Gastrocnemius medialis (tissue), 4 donors: ENCODE data around the gene SIDT2. TPM values are rescaled to one million over a fixed set of nuclear protein-coding genes. Genes with fewer than 3 reads are reported as not detected.
"Not testable (repeated sequence)": the region's sequence is repeated elsewhere in the genome, so short reads cannot be mapped to it uniquely, and the experiment has no call there.

Source experiments
- ATAC-seq, 2 donors: fragments of 150-250 bp; one replicate each; pipeline ENCODE4 v1.9.1; 2016
- DNase-seq, 2 donors: peaks; one replicate each; pipeline ENCODE4 v3.0.0-alpha.2; 2019
- H3K27ac ChIP-seq, 4 donors: fragments of 200-600 bp; sonication (generic); 1 replicate in 1 of 4; 2 replicates in 3 of 4; pipeline ENCODE4 v1.5.1; 2016 to 2018; ENCODE audit warnings: mild to moderate bottlenecking in 2 of 4, moderate library complexity in 1 of 4
- H3K27me3 ChIP-seq, 3 donors: fragments of 200-600 bp; sonication (generic) in 2 of 3; 1 replicate in 1 of 3; 2 replicates in 2 of 3; pipeline versions ENCODE4 v1.5.1 to v1.6.0; 2016 to 2019; ENCODE audit warnings: mild to moderate bottlenecking in 1 of 3, moderate library complexity in 1 of 3
- H3K36me3 ChIP-seq, 2 donors: fragments of 200-600 bp; sonication (generic) in 1 of 2; one replicate each; pipeline ENCODE4 v1.5.1; 2017 to 2018
- H3K4me1 ChIP-seq, 2 donors: fragments of 200-600 bp; sonication (generic) in 1 of 2; one replicate each; pipeline ENCODE4 v1.5.1; 2016 to 2017; ENCODE audit warnings: mild to moderate bottlenecking in 2 of 2
- H3K4me3 ChIP-seq, 4 donors: fragments of 200-600 bp; sonication (generic) in 3 of 4; 1 replicate in 1 of 4; 2 replicates in 3 of 4; pipeline ENCODE4 v1.5.1; 2016 to 2019; ENCODE audit warnings: mild to moderate bottlenecking in 2 of 4
- H3K9me3 ChIP-seq, 3 donors: fragments of 200-600 bp; sonication (generic) in 2 of 3; 1 replicate in 1 of 3; 2 replicates in 2 of 3; pipeline ENCODE4 v1.5.1; 2016 to 2019
- POLR2A ChIP-seq, 2 donors: fragments of 450-650 bp; IDR thresholded peaks; one replicate each; pipeline ENCODE4 v1.6.1; 2017; ENCODE audit warnings: antibody characterized with exemption in 2 of 2, mild to moderate bottlenecking in 2 of 2, moderate library complexity in 2 of 2
- in situ Hi-C, 4 donors: fragments of 200-750 bp; cut with MboI; loops; one replicate each; pipeline versions ENCODE4 v1.15.0 to v1.8.0; 2017; ENCODE audit warnings: low sequenced_read_pairs in 4 of 4
- intact Hi-C: fragments of 100-400 bp; cut with DNase I; formaldehyde crosslinking; loops from one replicate; pipeline ENCODE4 v1.15.1; 2023; ENCODE audit warnings: low total_unique reads
- total RNA-seq, 4 donors: library from RNA; depleted of rRNA; stranded (reverse); fragments of >200 nt; gene quantifications; one replicate each; pipeline versions ENCODE4 v1.1.0 to v1.2.3, GENCODE V29; 2016
- TF ChIP-seq, protein P1 (sequence below), 5 experiments: fragments of 450-650 bp in 3 of 5; fragments of 200-600 bp in 2 of 5; sonication (generic) in 2 of 5; IDR thresholded peaks in 4 of 5; conservative IDR thresholded peaks in 1 of 5; 1 replicate in 4 of 5; 2 replicates in 1 of 5; pipeline ENCODE4 v1.5.1; 2016 to 2019; ENCODE audit warnings: antibody characterized with exemption in 5 of 5, mild to moderate bottlenecking in 3 of 5, moderate library complexity in 3 of 5

SIDT2 gene
- total RNA-seq, 4 donors from 2014 or later, result 14.3 to 33.9 (median 17.7) TPM

DNA sequence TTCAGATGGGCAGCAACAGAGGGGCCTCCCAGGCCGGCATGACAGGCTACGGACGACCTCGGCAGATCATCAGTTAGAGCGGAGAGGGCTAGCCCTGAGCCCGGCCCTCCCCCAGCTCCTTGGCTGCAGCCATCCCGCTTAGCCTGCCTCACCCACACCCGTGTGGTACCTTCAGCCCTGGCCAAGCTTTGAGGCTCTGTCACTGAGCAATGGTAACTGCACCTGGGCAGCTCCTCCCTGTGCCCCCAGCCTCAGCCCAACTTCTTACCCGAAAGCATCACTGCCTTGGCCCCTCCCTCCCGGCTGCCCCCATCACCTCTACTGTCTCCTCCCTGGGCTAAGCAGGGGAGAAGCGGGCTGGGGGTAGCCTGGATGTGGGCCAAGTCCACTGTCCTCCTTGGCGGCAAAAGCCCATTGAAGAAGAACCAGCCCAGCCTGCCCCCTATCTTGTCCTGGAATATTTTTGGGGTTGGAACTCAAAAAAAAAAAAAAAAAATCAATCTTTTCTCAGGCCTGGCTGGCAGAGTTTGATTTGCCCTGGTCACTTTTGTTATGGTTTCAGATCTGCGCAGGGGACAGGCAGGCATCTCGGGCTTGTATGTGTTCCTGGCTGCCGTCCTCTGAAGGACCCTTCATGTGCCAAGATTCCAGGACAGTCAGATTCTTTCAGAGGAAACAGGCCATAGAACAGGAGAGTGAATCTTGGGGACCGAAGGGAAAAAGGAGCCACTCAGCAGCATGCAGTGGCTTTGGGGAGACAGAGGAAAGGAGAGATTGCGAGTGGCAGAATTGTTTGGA is 25.9 kb downstream of the SIDT2 start:
- no peak overlapping the region for H3K4me3 ChIP-seq
- in situ Hi-C loops (no loop called here), intact Hi-C loops (no loop called here)
- peak overlapping the region; percentile 25 to 78 (median 60) for H3K27ac ChIP-seq
- DNase-seq, result no peak
- H3K27me3 ChIP-seq, result no peaks in the 10 kb centered on the region
- TF ChIP-seq, protein P1, sequence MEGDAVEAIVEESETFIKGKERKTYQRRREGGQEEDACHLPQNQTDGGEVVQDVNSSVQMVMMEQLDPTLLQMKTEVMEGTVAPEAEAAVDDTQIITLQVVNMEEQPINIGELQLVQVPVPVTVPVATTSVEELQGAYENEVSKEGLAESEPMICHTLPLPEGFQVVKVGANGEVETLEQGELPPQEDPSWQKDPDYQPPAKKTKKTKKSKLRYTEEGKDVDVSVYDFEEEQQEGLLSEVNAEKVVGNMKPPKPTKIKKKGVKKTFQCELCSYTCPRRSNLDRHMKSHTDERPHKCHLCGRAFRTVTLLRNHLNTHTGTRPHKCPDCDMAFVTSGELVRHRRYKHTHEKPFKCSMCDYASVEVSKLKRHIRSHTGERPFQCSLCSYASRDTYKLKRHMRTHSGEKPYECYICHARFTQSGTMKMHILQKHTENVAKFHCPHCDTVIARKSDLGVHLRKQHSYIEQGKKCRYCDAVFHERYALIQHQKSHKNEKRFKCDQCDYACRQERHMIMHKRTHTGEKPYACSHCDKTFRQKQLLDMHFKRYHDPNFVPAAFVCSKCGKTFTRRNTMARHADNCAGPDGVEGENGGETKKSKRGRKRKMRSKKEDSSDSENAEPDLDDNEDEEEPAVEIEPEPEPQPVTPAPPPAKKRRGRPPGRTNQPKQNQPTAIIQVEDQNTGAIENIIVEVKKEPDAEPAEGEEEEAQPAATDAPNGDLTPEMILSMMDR (IDR thresholded peaks at IDR 0.05 in 4 of 5, conservative IDR thresholded peaks at IDR 0.05 in 1 of 5), result no peak
- TF ChIP-seq POLR2A (IDR thresholded peaks at IDR 0.05), result no peak
- peaks cover 25% of the 10 kb centered on the region in 2 donors for H3K4me1 ChIP-seq
- peaks cover 0 to 16% of the 10 kb centered on the region in 2 donors for H3K36me3 ChIP-seq
- no peaks in the 10 kb centered on the region for H3K9me3 ChIP-seq
- no peak for ATAC-seq

DNA sequence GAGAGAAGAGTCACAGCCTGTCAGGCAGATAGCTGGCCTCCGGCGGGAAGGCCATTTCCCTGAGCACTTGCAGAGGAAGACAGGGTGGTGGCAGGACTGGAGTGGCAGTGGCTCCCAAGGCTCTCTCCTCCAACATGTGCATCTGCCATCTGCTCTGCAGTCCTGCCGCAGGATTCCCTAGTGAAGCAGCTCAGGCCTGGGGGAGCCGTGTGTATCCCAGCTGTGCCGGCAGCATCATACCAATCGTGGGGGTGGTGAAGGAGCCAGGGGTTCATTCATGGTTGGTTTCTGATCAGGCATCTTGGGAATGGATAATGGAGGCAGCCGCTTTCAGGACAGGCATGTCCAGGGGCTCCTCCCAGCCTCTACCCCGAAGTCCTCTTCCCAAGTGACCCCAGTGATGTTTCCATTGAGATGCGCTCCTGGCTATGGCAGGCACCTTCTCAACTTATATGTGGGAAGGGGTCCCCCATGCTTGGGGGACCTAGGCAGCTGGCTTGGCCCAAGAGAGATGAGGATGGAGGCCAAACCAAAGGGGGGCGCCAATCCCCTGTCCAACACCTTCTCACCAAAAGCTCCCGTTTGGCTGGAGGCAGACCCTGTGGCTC is 26.8 kb downstream of the SIDT2 start:
- in situ Hi-C loops, result no loop called here
- intact Hi-C loops, result no loop called here
- DNase-seq, result no peak

DNA sequence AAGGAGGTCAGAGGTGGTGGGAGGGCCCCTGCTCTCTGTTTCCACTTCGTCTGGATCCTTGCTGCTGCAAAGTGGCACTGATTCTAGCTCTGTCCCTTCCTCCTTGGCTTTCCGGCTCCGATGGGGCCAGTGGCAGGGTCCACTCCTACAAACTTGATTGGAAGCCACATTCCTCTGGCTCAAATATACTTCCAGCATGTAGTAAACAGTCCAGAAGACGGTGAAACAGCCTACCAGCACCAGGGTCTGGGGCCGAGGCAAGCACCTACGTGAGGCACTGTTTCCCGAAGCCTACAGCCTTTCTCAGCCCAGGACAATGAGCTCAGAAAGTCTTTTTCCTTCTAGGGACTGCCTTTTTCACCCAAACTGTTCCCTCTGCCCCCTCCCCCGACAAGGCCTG is 27.6 kb downstream of the SIDT2 start:
- H3K9me3 ChIP-seq, H3K4me3 ChIP-seq, H3K27me3 ChIP-seq, ATAC-seq, intact Hi-C loops, in situ Hi-C loops, H3K27ac ChIP-seq, DNase-seq: not testable (repeated sequence)
- peaks cover 0 to 16% of the 10 kb centered on the region in 2 donors for H3K36me3 ChIP-seq
- H3K4me1 ChIP-seq, result peaks cover 20 to 25% of the 10 kb centered on the region in 2 donors

More for the DNA sequence above, 26.8 kb downstream of the SIDT2 start:
- peaks cover 22 to 25% of the 10 kb centered on the region in 2 donors for H3K4me1 ChIP-seq
- TF ChIP-seq, protein P1 (IDR thresholded peaks at IDR 0.05 in 4 of 5, conservative IDR thresholded peaks at IDR 0.05 in 1 of 5), result no peak
- TF ChIP-seq POLR2A (IDR thresholded peaks at IDR 0.05), result no peak
- H3K27me3 ChIP-seq, result no peaks in the 10 kb centered on the region
- no peaks in the 10 kb centered on the region for H3K9me3 ChIP-seq
- H3K27ac ChIP-seq, result peak overlapping the region in 2 of 4 donors; percentile 15 to 77
- no peak for ATAC-seq
- peaks cover 0 to 16% of the 10 kb centered on the region in 2 donors for H3K36me3 ChIP-seq
- no peak overlapping the region for H3K4me3 ChIP-seq

DNA sequence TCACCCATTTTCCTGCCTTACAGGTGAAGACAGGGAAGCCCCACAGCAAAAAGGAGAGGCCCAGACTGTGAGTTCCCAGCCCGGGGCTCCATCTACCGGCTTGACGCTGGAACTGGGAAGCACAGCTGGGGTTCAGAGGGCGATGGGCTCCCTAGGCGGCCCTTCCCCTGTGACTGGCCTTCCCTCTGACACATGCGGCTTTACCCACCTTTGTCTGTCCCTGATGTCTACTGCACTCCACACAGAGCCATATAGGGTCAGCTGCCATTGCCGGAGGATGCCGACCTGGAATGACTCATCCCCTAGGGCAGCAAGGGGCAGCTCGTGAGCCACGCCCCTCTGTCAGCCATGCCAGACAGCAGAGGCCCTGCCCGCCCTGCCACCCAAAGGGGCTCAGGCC is 28.3 kb downstream of the SIDT2 start:
- H3K36me3 ChIP-seq, result peaks cover 0 to 16% of the 10 kb centered on the region in 2 donors

DNA sequence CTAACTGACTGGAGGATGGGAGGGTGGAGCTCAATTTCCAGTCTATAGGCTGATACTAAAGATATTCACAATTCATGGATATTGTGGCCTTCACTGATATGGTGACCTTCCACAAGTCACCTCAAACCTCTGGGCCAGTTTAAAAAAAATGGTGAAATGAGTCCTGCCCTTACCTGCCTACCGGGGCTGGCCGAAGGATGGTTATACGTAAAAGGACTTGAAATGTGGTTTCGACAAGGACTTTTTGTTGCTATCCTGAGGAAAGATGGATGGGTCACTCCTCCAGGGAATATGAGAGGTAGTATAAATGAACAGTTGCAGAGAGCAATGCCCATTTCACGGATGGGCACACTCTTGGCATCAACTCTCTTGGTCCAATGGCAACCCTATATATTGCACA is 28.9 kb downstream of the SIDT2 start:
- H3K36me3 ChIP-seq, result peaks cover 0 to 16% of the 10 kb centered on the region in 2 donors
- intact Hi-C loops, in situ Hi-C loops, H3K27ac ChIP-seq, H3K9me3 ChIP-seq, H3K27me3 ChIP-seq, H3K4me3 ChIP-seq, ATAC-seq, DNase-seq: not testable (repeated sequence)
- peaks cover 7 to 14% of the 10 kb centered on the region in 2 donors for H3K4me1 ChIP-seq

More for the DNA sequence above, 28.3 kb downstream of the SIDT2 start:
- peaks cover 13 to 20% of the 10 kb centered on the region in 2 donors for H3K4me1 ChIP-seq
- intact Hi-C loops, in situ Hi-C loops, ATAC-seq, H3K9me3 ChIP-seq, DNase-seq, H3K27ac ChIP-seq, H3K4me3 ChIP-seq, H3K27me3 ChIP-seq: not testable (repeated sequence)

DNA sequence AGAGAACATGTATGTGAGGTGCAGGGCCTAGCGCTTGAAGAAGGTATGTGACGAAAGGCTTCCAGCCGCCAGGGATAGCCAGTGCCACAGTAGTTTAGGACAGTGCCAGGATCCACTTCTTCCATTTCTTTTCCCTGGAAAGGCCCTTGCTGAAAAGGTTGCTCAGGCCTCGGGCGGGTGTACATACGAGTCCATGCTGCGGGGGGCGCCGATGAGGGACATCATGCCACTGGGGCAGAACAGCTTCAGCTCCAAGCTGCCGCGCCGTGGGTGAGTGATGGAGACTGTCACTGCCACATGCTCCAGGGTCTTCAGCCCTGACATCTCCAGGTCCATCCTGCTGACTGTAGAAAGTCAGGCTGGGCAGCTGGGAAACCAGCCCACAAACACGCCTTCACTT is 30.2 kb downstream of the SIDT2 start:
- DNase-seq, H3K4me3 ChIP-seq, in situ Hi-C loops, H3K27me3 ChIP-seq, H3K9me3 ChIP-seq, ATAC-seq, H3K27ac ChIP-seq: not testable (repeated sequence)
- intact Hi-C loops, result loop anchor here (2.0 kb wide), 1 partner anchor 76 kb away; no protein-coding TSS in a partner anchor
- Histone ChIP-seq H3K4me1 (peaks cover 7 to 14% of the 10 kb centered on the region in 2 donors), H3K36me3 (peaks cover 0 to 19% of the 10 kb centered on the region in 2 donors)

DNA sequence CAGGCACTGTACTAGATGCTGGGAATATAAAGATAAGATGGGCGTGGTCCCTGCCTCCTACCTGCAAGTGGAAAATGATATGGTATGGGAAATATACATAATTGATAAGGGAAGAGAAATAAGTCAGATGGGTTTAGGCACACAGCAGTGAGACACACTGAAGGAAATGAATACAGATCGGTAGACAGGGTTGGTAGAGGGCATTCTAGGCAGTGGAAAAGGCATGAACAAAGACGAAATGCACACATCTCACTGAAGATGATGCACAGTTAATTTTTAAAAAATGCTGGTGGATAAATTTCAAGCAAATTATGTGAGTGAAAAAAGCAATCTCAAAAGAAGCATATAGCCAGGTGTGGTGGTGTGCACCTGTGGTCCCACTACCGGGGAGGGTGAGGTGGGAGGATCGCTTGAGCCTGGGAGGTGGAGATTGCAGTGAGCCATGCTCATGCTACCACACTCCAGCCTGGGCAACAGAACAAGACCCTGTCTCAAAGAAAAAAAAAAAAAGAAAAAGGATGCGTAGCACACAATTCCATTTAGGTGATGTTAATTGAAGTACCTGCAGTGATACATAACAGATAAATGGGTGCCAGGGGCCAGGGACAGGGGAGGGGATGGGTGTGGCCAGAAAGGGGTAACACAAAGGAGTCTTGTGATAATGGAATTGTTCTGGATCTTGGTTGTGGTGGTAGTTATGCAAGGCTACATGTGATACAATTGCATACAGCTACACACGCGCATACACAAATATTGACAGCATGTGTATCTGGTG is 31.0 kb downstream of the SIDT2 start:
- peaks cover 0 to 23% of the 10 kb centered on the region in 2 donors for H3K36me3 ChIP-seq
- H3K4me1 ChIP-seq, H3K9me3 ChIP-seq, H3K27me3 ChIP-seq, H3K27ac ChIP-seq, ATAC-seq, in situ Hi-C loops, DNase-seq, H3K4me3 ChIP-seq: not testable (repeated sequence)
- intact Hi-C loops, result loop anchor here (2.0 kb wide), 1 partner anchor 77 kb away; no protein-coding TSS in a partner anchor
